NCI-H1694 (cell line): ENCODE measurements around the gene CKB.

ENCODE experiments used
- DNase-seq: peaks from one replicate; lab custom pipeline; 2025; lab: John Stamatoyannopoulos, UW

CKB gene

DNA sequence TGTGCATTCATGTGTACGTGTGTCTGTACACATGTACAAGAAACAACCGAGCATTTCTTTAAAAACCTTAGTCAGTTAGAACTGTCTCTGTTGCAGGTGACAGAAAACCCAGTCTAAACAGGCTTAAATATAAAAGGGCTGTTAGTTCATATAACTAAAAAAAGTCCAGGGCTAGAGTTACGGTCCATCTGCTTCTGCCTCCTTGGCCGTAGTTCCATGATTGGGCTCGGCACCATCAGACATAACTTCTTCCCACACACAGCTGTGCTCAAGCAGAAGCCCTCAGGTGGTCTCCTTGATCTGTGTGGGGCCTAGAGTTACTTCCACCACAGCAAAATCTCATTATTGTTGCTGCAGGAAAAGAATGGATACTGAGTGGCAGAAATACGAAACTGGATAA, 34.6 kb downstream of the CKB start:
- DNase-seq: no peak

DNA sequence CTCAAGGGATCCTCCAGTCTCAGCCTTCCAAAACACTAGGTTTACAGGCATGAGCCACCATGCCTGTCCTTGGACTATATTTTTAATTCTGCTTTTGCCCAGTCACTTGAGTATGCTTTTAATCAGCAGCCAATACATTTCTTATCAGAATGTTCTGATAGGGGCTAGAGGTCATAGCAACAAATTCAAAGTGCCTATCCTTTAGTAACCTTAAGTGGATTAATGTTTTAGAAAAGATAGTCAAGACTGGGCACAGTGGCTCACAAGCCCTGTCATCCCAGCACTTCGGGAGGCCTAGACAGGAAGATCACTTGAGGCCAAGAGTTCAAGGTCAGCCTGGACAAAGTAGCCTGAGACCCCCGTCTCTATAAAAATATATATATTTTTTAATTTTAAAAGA, 37.1 kb downstream of the CKB start:
- DNase-seq: no peak

DNA sequence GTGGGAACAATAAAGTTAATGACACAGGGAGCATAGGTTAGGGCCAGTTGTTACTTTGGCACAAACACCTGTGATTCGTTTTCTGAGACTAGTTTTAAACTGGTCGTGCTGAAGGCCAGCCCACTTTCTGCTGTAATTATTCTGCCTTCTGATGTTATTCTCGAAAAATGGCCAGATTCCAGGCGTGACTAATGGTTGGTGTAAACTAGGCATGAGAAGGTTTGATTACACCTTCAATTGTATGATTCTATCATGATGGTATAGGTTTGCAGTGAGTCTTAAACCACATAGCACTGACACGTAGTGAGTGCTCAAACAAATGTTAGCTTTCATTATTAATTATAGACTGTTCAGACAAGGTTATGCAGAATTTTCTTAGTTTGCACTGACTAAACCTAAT, 39.0 kb downstream of the CKB start:
- peak; percentile 45 for DNase-seq

DNA sequence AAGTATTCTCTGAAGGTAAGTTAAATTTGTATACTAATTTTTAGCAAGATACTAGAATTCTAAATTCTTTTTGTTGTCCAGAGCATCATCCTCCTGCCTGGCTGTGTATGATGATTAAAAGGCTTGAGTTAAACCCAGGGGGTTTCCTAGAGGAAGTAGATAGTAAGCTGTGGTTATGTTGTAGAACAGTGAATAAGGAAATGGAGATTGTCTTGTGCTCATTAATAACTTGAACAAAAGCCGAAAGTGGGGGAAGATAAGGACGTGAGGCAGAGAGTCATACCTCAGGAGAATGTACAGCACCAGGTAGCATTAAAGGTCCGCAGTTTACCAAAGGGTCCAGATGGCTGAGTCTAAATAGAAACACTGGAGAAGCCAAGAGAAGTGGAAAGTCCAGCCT, 42.0 kb downstream of the CKB start:
- no peak for DNase-seq

DNA sequence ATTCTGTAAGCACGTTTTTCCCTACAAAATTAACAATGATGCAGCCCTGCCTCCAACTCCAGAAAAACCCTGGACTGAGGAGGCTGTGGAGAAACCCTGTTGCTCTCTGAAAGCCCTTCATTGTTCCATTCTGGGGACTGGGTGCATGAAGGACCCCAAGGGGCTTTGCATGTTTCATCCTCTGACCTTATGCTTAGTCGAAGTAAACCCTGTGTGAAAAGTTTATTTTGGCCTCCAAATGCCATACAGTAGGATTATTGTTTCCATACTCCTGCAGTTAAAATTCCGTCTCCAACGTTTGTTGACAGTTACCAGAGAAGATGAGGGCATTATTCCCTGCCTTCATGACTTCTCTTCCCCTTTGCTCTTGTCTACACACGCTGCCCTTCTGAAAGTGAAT, 46.0 kb downstream of the CKB start:
- DNase-seq: no peak

DNA sequence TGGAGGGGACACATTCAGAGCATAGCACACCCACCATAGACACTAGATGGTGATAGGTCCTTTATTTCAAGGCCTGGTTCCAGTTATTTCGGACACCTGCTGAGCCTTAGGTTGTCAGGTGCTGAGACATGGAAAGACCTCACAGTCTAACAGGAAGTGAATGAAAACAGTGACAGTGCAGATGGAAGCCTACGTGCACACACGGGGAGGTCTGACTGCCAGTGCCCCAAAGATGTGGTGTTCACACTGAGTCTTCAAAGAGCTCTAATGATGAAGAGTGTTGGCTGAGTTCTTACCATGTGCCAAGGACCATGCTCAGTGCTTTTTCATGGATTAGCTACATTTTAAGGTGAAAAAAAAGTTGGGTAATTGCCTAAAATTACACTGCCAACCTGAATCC, 46.6 kb downstream of the CKB start:
- no peak for DNase-seq

DNA sequence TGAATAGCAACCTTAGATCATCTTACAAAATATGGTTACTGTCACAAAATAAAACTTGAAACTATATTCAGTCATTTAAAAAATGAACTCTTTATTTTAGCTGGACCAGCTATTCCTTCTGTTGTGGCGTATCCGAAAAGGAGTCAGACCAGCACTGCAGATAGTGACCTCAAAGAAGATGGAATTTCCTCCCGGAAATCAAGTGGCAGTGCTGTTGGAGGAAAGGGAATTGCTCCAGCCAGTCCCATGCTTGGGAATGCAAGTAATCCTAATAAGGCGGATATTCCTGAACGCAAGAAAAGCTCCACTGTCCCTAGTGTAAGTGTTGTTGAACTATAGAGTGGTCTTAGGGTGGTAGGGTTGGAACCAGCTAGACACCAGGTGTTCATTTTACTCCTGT, 47.7 kb downstream of the CKB start:
- DNase-seq: no peak

DNA sequence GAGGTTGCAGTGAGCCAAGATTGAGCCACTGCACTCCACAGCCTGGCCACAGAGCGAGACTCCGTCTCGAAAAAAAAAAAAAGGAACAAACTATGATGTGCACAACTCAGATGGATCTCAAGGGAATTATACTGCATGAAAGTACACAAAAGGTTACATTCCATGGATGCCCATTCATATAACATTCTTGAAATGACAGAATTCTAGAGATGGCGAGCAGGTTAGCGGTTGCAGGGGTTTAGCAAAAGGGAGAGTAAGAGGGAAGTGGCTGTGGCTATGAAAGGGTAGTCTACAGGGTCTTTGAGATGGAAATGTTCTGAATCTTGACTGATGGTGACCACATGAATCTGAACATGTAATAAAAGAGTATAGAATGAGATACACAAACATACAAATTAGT, 49.7 kb downstream of the CKB start:
- DNase-seq: no peak
